Measurements from ENCODE around the gene FNBP1L. TPM values are rescaled to one million over a fixed set of nuclear protein-coding genes. Genes with fewer than 3 reads are reported as not detected.

FNBP1L gene
- polyA plus RNA-seq, 1 of the 3 experiments (the other 2 are of a cell fraction): 16.5 TPM

DNA sequence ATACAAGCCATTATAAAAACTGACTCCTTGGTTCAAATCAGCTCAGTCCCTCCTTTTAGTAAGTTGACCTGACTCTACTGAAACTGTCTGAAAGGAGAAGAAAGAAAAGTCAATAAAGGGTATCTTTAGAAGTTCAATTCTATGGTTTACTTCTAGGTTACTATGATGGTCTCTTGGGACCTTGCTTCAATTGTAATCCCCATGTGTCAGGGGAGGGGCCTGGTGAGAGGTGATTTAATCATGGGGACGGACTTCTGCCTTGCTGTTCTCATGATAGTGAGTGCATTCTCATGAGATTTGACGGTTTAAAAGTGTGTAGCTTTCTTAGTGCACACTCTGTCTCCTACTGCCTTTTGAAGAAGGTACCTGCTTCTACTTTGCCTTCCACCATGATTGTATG, 31.7 kb upstream of the FNBP1L start:
- Histone ChIP-seq H3K36me3 (replicated peaks in 1 of 2; ENCODE audit: control insufficient read depth in 1 of 2, insufficient read depth in 2 of 2, low read length in 1 of 2) (no peaks in the 10 kb centered on the region), H4K20me1 (ENCODE audit: insufficient read depth) (no peaks in the 10 kb centered on the region), H3K27me3 (ENCODE audit: insufficient read depth) (no peaks in the 10 kb centered on the region), H2AFZ (ENCODE audit: low read depth) (no peak overlapping the region), H3K4me3 (ENCODE audit: low read depth in 2 of 2, low read length in 1 of 2) (no peak overlapping the region), H3K27ac (ENCODE audit: low read depth in 2 of 2, low read length in 1 of 2) (no peak overlapping the region), H3K9ac (no peak overlapping the region), H3K4me1 (ENCODE audit: control insufficient read depth in 1 of 2, insufficient read depth in 2 of 2, low read depth in 1 of 2, low read length in 1 of 2) (no peaks in the 10 kb centered on the region), H3K9me2 (no peaks in the 10 kb centered on the region), H3K9me3 (no peaks in the 10 kb centered on the region), H3F3A (replicated peaks; ENCODE audit: insufficient read depth) (no peaks in the 10 kb centered on the region), H3K79me2 (ENCODE audit: insufficient read depth) (no peaks in the 10 kb centered on the region), H3K4me2 (no peak overlapping the region)
- ChIA-PET CTCF (no interaction called here), POLR2A (no interaction called here)
- TF ChIP-seq, protein P1, sequence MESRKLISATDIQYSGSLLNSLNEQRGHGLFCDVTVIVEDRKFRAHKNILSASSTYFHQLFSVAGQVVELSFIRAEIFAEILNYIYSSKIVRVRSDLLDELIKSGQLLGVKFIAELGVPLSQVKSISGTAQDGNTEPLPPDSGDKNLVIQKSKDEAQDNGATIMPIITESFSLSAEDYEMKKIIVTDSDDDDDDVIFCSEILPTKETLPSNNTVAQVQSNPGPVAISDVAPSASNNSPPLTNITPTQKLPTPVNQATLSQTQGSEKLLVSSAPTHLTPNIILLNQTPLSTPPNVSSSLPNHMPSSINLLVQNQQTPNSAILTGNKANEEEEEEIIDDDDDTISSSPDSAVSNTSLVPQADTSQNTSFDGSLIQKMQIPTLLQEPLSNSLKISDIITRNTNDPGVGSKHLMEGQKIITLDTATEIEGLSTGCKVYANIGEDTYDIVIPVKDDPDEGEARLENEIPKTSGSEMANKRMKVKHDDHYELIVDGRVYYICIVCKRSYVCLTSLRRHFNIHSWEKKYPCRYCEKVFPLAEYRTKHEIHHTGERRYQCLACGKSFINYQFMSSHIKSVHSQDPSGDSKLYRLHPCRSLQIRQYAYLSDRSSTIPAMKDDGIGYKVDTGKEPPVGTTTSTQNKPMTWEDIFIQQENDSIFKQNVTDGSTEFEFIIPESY (IDR thresholded peaks at IDR 0.05; ENCODE audit: borderline replicate concordance, low read depth): no peak
- no peak for TF ChIP-seq TAF1 (IDR thresholded peaks at IDR 0.05; ENCODE audit: borderline replicate concordance, low read depth, low read length)
- no peak for TF ChIP-seq NRF1 (IDR thresholded peaks at IDR 0.05; ENCODE audit: low read depth, low read length)
- TF ChIP-seq, protein P2, sequence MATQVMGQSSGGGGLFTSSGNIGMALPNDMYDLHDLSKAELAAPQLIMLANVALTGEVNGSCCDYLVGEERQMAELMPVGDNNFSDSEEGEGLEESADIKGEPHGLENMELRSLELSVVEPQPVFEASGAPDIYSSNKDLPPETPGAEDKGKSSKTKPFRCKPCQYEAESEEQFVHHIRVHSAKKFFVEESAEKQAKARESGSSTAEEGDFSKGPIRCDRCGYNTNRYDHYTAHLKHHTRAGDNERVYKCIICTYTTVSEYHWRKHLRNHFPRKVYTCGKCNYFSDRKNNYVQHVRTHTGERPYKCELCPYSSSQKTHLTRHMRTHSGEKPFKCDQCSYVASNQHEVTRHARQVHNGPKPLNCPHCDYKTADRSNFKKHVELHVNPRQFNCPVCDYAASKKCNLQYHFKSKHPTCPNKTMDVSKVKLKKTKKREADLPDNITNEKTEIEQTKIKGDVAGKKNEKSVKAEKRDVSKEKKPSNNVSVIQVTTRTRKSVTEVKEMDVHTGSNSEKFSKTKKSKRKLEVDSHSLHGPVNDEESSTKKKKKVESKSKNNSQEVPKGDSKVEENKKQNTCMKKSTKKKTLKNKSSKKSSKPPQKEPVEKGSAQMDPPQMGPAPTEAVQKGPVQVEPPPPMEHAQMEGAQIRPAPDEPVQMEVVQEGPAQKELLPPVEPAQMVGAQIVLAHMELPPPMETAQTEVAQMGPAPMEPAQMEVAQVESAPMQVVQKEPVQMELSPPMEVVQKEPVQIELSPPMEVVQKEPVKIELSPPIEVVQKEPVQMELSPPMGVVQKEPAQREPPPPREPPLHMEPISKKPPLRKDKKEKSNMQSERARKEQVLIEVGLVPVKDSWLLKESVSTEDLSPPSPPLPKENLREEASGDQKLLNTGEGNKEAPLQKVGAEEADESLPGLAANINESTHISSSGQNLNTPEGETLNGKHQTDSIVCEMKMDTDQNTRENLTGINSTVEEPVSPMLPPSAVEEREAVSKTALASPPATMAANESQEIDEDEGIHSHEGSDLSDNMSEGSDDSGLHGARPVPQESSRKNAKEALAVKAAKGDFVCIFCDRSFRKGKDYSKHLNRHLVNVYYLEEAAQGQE (IDR thresholded peaks at IDR 0.05; ENCODE audit: low read depth, low read length): no peak
- TF ChIP-seq FOXJ3 (CRISPR knock-in tag; IDR thresholded peaks at IDR 0.05): no peak
- no peak for TF ChIP-seq NFIC (IDR thresholded peaks at IDR 0.05; ENCODE audit: borderline replicate concordance)
- TF ChIP-seq ELF1 (IDR thresholded peaks at IDR 0.05): no peak
- no peak for TF ChIP-seq SMC3 (IDR thresholded peaks at IDR 0.05; ENCODE audit: low read depth, low read length)
- no peak for TF ChIP-seq RAD21 (IDR thresholded peaks at IDR 0.05; ENCODE audit: low read length)
- no peak for TF ChIP-seq GABPA (IDR thresholded peaks at IDR 0.05; ENCODE audit: low read depth)
- no peak for TF ChIP-seq FOSL2 (IDR thresholded peaks at IDR 0.05; ENCODE audit: borderline replicate concordance, low read depth)
- no peak for TF ChIP-seq TEAD4 (IDR thresholded peaks at IDR 0.05; ENCODE audit: borderline replicate concordance, insufficient read depth)
- TF ChIP-seq, protein P3, sequence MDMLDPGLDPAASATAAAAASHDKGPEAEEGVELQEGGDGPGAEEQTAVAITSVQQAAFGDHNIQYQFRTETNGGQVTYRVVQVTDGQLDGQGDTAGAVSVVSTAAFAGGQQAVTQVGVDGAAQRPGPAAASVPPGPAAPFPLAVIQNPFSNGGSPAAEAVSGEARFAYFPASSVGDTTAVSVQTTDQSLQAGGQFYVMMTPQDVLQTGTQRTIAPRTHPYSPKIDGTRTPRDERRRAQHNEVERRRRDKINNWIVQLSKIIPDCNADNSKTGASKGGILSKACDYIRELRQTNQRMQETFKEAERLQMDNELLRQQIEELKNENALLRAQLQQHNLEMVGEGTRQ (IDR thresholded peaks at IDR 0.05; ENCODE audit: borderline replicate concordance, low read depth, low read length): no peak
- TF ChIP-seq POLR2AphosphoS5 (IDR thresholded peaks at IDR 0.05; ENCODE audit: low read depth, low read length): no peak
- TF ChIP-seq, protein P4, sequence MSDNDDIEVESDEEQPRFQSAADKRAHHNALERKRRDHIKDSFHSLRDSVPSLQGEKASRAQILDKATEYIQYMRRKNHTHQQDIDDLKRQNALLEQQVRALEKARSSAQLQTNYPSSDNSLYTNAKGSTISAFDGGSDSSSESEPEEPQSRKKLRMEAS (IDR thresholded peaks at IDR 0.05; ENCODE audit: low read depth): no peak
- TF ChIP-seq CHD2 (IDR thresholded peaks at IDR 0.05; ENCODE audit: low read length, partially characterized antibody): no peak
- no peak for TF ChIP-seq MXI1 (IDR thresholded peaks at IDR 0.05; ENCODE audit: low read depth, low read length)
- TF ChIP-seq, protein P5, sequence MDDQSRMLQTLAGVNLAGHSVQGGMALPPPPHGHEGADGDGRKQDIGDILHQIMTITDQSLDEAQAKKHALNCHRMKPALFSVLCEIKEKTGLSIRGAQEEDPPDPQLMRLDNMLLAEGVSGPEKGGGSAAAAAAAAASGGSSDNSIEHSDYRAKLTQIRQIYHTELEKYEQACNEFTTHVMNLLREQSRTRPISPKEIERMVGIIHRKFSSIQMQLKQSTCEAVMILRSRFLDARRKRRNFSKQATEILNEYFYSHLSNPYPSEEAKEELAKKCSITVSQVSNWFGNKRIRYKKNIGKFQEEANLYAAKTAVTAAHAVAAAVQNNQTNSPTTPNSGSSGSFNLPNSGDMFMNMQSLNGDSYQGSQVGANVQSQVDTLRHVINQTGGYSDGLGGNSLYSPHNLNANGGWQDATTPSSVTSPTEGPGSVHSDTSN (IDR thresholded peaks at IDR 0.05): no peak
- no peak for TF ChIP-seq EZH2phosphoT487 (IDR thresholded peaks at IDR 0.05; ENCODE audit: borderline replicate concordance, low read depth)
- no peak for DNase-seq
- 71% methylated on average over 2 of the region's 2 CpGs for WGBS (ENCODE audit: low lambda C conversion rate)

All from SK-N-SH (cell line).